ENCODE data around the gene GAK.
"Not testable (repeated sequence)": the region's sequence is repeated elsewhere in the genome, so short reads cannot be mapped to it uniquely, and the experiment has no call there.

GAK gene

DNA sequence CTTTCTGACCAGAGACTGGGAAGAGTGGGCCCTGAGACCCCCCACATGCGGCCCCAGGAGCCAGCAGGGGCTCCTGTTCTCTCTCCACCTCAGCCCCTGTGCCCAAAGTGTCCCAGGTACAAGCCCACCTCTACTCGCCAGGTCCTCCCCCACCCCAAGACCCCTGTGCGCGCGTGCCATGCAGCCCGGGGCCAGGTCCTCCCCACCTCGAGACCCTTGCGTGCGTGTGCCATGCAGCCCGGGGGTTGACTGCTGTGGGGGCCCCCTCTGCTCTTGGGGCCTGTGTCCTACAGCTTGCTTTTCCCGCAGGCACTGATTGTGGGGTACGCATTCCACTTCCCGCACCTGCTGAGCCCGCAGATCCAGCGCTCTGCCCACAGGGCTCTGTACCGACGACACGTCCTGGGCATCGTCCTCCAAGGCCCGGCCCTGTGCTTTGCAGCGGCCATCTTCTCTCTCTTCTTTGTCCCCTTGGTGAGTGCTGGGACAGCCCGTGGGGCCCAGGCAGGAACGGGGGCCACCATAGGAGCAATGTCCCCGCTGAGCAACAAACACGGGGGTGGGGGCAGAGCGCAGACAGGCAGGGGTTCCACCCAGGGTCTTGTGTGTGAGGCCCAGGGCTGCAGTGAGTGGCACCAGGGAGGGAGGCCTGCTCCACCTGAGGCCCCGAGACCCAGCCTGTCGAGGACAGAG, 20.9 kb upstream of the GAK start:
- no peak for DNase-seq (ENCODE audit: low read depth in 2 of 2)

DNA sequence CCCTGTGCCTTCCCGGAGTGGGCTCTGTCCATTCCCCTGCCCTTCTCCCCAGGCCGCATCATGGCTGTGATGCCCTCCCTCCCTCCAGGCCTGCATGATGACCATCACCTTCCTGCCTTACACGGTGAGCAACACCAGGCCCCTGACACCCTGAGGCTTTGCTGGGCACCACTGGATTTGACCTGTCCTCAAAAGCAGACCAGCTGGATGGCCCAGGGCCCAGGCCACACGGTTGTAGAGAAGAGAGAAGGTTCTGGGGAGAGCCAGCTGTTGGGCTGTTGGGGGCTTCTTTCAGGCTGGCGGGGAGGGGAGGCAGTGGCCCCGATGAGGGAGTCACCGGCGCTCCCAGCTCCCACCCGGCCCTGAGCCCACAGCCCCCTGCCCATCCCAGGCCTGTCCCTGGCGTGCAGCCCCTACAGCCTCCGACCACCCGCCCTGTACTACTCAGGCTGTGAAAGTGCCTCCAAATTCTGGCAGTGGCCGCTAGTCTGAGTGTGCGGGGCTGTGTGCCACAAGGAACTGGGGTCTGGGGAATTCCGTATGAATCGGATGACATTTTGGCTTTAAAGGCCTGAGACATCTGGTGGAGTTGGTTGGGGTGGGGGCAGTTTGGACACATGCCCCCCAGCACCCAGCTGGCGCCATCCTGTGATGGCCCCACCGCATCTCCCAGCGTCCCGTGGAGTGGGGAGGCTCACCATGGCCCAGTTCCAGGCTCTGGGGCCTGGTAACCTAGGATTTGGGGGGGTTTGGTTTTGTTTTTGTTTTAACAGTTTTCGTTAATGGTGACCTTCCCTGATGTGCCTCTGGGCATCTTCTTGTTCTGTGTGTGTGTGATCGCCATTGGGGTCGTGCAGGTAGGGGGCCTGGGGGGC, 19.7 kb upstream of the GAK start:
- DNase-seq (ENCODE audit: low read depth in 2 of 2): no peak

DNA sequence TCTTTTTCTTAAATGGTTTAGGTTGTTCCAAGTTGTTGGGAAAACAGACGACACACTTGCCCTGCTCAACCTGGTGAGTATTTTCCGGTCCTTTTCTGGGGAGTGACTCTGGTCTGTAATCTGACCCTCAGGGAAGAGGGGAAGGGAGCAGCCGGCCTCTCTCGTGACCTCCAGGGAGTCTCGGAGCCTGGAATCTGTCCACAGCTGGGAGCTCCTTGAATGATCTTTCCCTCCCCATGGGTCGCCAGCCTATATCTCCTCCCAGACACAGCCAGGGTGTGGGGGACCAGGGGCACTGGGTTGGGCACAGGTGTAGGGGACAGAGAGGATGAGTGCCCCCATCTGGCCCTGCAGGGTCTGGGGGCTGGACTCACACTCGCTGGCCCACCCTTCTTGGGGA, 19.1 kb upstream of the GAK start:
- no peak for DNase-seq (ENCODE audit: low read depth in 2 of 2)

DNA sequence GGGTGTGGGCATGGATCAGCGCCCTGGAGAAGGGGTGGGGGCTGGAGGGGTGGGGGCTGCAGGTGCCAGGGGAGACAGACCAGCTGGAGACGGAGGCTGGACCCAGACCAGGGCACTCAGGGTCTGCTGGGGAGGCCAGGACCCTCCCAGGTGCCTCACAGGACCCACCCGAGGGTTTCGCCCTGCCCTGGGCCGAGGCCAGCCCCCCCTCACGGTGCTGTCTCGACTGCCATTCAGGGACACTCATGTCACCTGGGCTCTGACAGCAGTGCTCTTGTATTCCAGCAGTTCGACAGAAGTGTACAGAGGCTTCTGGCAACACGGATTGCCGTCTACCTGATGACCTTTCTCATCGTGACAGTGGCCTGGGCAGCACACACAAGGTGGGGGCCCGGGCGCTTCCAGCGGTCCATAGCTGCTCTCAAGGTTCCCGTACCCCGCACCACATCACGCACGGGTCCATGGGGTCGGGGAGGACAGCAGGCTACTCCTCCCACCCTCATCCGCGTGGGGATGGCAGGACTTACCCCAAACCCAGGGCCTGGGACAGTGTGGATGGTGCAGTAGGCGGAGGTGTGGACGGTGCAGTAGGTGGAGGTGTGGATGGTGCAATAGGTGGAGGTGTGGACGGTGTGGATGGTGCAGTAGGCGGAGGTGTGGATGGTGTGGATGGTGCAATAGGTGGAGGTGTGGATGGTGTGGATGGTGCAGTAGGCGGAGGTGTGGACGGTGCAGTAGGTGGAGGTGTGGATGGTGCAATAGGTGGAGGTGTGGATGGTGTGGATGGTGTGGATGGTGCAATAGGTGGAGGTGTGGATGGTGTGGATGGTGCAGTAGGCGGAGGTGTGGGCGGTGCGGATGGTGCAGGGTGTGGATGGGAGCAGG, 18.3 kb upstream of the GAK start:
- no peak for DNase-seq (ENCODE audit: low read depth in 2 of 2)

DNA sequence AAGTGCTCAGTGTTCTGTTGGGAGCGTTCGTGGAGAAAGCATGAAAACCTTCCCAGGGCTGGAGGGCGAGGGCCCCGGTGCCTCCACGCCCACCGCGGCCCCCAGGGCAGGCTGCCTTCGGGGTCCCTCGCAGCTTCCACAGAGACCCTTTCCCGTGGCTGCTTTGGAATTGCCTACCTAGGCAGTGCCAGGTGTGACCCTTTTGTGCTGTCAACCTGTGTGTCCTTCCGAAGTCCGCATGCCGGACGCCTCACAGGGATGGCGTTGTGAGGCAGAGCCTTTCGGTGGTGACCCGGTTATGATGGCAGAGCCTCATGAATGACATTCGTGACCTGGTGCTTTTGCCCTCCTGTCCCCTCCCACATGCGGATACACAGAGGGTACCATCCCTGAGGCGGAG, 17.5 kb upstream of the GAK start:
- no peak for DNase-seq (ENCODE audit: low read depth in 2 of 2)

DNA sequence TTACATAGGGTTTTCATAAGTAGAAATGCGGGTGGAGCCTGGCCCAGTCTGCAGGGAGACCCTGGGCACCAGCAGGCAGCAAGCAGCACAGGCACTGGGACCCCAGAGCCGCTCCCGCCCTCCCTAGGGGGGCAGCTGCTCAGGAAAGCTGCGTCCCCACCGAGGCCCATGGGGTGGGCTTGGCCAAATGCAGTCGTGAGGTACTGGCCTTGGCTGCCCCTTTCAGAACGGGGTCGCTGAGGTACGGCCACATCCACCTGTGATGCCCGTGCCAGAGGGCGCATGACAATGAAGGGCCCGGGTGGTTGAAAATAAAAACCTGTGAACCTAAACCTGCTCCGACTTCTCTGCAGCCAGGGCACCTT, 16.8 kb upstream of the GAK start:
- no peak for DNase-seq (ENCODE audit: low read depth in 2 of 2)

DNA sequence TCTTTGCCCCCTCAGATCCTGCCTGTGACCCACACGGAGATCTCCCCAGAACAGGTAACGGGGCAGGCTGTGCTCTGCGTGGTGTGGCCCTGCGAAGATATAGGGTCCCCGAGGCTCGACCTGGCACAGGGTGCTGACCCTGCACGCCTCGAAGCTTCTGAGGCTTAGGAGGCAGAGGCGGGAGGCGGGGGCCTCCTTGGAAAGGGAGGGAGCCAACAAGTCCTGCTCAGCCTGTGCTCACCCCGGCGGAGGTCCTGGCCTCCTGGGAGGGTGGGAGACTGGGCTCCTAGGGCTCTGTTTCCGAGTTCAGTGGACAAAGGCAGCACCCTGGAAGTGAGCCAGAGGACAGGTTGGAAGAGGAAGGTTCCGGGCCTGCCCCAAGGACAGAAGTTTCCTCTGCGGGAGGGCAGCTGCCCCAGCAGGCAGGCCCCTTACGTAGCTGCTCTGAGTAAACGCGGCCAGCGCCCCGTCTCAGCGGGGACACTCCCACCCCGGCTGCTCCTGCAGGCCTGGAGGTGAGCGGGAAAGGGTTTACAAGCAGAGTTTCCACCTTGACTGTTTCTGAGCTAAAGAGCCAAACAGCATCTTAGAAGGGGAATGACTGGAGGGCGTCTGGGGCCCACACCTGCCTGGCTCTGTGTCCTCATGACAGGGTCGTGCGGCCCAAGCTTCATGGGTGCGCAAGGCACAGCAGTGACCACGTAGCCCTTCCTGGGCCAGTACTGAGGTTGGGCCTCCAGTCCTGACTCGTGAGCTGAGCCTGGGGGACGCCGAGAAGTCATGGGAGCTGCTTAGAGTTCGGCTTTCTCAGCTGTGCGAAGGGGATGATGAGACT, 16.2 kb upstream of the GAK start:
- DNase-seq (ENCODE audit: low read depth in 2 of 2): no peak

DNA sequence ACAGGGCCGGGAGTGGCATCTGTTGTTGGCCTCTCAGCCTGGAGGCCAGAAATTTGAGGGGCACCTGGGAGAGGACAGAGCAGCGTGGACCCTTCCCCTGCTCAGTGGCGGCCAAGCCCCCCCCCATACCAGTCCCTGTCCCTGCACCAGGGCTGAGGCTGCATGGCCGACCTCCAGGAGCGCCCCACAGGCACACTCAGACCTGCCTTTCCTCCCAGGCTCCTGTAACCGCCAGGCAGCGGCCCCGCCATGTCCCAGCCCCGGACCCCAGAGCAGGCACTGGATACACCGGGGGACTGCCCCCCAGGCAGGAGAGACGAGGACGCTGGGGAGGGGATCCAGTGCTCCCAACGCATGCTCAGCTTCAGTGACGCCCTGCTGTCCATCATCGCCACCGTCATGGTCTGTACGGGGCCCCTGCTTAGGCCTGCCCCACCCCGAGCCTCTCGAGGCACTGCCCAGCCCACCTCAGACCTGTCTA, 15.4 kb upstream of the GAK start:
- DNase-seq (ENCODE audit: low read depth in 2 of 2): no peak

DNA sequence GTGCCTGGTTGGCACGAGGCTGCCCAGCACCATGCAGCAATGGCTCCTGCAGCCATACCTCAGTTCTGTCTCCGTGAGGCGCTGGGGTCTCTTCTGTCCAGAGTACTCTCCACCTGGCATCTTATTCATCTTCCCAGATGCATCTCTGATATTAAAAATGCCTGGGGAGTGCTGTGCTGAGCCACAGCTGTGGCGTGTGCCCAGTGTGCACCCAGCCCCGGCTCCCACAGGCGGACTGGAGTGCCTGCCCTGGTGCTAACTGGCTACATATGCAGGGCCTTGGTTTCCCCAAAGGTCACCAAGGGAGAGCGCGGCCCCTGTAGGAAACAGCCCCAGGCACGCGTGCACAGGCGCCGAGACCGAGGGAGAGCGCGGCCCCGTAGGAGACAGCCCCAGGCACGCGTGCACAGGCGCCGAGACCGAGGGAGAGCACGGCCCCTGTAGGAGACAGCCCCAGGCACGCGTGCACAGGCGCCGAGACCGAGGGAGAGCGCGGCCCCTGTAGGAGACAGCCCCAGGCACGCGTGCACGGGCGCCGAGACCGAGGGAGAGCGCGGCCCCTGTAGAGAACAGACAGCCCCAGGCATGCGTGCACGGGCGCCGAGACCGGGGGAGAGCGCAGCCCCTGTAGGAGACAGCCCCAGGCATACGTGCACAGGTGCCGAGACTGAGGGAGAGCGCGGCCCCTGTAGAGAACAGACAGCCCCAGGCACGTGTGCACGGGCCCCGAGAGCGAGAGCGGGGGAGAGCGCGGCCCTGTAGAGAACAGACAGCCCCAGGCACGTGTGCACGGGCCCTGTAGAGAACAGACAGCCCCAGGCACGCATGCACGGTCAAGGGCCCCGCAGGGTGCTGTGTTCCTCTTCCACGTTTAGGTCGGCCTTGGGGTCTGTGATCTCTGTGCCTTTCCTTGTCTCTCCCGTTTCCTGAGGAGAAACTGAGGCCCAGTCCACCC, 14.7 kb upstream of the GAK start:
- no peak for DNase-seq (ENCODE audit: low read depth in 2 of 2)

DNA sequence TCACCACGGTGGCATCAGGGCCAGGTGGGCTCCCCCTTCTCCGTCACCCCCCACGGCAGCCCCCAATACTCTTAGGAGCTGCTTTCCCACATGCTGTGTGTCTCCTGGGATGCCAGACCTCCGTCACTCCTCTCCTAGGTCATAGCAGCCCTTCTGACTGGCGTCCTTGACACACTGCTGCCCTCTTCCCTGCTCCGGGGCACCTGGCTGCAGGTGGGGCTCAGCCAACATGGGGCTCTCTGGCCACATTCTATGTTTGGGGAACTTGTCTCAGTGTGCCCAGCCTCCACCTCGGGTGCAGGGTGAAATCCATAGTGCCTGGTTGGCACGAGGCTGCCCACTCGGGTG, 14.0 kb upstream of the GAK start:
- DNase-seq (ENCODE audit: low read depth in 2 of 2): no peak

DNA sequence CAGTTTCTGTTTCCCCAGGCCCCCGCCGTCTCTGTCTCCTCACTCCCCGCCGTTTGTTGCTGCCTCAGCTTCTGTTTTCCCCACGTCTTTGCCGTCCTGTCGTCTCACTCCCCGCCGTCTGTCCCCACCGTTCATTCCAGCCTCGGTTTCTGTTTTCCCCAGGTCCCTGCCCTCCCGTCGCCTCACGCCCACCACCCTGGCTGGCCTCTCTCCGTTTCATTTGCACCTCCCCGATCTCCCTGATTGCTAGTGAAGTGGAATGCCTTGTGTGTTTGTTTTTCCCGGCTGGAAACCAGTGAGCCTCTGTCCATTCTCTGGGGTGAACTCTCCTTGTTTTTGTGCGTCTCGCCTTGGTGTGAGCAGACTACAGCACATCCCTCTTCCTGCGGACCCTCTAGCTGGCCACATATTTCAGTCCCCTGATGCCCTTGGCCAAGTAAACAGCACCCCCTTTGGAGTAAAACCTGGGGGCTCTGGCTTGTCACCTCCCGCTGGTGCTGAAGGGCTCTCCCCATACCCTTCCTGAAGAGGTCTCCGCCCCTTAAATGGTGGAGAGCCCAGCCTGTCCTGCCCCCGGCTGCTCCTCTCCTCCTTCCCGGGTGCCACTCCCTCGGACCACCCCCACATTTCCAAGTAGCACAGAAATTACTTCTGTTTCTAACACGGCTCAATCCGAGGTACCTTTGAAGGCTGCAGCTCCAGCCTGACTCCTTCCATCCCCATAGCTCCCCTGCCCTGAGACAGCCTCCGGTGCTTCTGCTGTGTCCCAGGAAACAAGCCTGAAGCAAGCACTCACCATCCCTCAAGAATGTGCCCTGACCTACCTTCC, 13.4 kb upstream of the GAK start:
- no peak for DNase-seq (ENCODE audit: low read depth in 2 of 2)

DNA sequence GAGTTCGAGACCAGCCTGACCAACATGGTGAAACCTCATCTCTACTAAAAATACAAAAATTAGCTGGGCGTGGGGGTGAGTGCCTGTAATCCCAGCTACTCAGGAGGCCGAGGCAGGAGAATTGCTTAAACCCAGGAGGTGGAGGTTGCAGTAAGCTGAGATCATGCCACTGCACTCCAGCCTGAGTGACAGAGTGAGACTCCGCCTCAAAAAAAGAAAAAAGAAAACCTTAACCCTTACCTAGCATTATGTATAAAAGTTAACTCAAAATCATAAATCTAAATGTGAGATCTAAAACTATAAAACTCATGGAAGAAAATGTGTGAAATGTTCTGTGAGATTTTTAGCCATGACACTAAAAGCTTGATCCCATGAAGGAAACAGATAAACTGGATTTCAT, 7.4 kb upstream of the GAK start:
- not testable (repeated sequence) for DNase-seq (ENCODE audit: low read depth in 2 of 2)

DNA sequence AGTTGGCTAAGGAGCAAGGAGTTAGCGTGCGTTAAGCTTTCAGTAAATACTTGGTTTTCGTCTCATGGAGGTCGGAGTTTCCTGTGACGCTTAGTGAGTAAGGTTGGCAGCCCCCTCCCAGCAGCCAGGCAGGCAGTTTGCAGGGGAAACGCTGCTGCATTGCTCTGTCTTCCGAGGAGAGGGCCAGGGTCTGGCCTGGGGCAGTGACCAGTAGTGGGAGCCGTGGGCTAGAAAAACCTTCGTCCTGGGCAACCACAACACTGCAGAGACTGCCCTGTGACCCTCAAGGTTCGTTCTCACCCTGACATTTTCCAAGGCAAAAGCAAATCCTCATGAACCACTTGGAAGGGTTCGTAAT, 576 bp upstream of the GAK start:
- DNase-seq (ENCODE audit: low read depth in 2 of 2): no peak

DNA sequence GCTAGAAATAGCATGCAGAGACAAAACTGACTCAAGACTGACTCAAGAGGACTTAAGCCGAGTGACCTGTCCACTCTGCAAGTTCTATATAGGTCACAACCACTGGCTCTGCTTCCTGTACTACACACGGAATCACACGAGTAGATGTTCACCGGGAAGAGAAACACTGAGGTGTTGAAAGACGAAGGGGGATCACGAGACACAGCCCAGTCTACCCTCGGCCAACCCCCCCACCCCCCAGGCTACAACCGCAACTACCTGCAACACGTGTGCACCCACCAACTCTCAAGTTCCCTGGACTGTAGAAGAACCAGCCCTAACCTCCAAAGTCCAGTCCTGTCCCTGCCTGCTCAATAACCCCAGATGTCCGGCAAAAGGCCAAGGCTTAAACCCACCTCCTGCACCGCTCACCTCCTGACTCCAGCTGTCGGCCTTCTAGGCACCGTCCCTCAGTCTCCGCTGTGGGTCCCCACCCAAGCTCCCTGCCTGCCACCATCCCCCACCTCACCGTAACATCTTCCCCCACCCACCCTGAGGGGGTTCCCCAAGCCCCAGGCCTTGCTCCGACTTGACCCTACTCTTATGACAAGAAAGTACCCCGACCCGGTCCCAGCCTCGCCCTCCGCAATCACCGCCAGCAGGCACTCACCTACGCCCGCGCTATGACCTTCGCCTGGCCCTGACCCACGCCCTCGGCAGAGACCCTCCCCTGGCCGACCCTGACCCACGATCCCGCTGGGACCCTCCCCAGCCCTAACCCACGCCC, 739 bp downstream of the GAK start:
- no peak for DNase-seq (ENCODE audit: low read depth in 2 of 2)

DNA sequence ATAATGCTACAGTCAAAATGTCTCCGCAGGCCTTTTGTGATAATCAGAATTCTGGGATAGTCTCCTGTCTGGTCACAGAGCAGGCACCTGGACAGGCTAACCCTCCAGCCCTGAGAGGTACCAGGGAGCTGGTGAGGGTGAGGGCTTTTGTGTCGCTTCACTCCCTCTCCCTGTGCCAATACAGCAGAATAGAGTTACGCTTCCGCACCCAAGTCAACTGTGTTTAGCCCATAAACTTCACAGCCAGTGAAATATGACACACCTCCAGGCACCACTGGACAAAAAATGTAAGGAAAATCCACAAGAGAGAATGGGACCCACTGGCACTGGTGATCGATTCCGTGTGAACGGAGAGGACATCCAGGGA, 1.3 kb downstream of the GAK start:
- no peak for DNase-seq (ENCODE audit: low read depth in 2 of 2)

DNA sequence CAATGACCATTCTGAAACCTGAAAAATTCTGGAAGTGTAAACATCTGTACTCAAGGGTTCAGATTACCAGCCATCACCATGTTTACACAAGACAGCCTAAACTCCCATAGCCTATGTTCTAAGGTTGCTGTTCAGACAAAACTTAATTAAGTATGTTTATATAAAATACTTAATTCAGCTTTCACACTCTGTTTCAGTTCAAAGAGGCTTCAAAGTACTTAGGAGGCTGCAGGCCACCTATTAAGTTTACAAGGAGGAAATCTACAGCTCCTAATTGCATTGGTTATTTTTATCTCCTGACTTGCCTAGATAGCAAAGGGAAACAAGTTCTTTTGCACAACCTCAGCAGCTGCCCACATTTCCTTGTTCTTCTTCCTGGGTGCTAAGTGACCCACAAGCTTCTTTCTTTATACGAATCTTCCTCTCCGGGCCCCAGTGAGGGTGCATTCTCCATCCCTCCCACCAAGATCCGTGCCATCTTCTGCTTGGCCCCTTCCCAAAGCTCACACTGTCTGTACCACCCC, 2.0 kb downstream of the GAK start:
- no peak for DNase-seq (ENCODE audit: low read depth in 2 of 2)

DNA sequence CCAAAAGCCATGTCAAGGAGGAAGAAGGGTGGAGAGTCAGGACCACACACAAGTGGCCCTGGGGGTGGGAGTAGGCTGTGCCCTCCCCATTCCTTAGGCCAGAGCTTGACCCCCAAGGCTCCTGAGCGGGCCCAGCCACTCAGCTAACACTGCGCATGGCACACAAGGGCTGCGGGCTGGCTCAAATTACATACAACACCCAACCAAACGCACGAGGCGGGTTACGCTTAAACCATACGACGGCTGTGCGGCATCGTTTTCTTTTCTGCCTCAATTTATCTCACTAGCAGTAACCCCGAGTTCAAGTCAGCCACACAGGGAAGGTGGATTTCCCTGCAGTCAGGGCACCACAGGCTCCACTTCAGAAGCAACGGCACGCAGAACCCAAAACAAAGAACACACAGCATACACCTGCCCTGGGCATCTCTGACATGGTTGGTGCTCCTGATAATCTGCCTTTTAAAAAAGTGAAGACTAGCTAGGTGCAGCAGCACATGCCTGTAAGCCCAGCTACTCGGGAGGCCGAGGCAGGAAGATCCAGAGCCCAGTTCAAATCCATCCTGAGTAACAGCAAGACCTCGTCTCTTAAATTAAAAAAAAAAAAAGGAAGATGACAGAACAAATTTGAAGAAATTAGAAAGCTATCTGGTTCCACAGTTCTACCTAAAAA, 2.9 kb downstream of the GAK start:
- DNase-seq (ENCODE audit: low read depth in 2 of 2): no peak

DNA sequence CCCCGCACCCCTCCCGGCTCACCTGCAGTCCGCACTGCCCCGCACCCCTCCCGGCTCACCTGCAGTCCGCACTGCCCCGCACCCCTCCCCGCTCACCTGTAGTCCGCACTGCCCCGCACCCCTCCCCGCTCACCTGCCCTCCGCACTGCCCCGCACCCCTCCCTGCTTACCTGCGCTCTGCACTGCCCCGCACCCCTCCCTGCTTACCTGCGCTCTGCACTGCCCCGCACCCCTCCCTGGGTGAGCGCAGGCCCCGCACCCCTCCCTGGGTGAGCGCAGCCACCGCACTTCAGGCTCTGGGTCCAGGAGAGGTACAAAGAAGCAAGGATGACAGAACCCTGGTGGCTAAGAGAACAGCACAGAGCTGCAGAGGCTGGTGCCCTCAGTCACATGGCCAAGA, 4.5 kb downstream of the GAK start:
- DNase-seq (ENCODE audit: low read depth in 2 of 2): not testable (repeated sequence)

Measured in stimulated activated CD8-positive, alpha-beta memory T cell treated with anti-CD3 and anti-CD28 coated beads, Interleukin-2, amount 100 ng/mL, for 1 hour (primary cell).